Measurements from ENCODE around the gene NXNL2.
A peak's percentile ranks its signal among the peaks of the same experiment; 100 is the strongest.

The NXNL2 gene

GRCh38 chr9:88534456-88535225 is at the start of gene NXNL2:
TSS of gene NXNL2 (plus strand) at chr9:88535178. CDS start at chr9:88535435, 257 bp downstream.
- peak; percentile 82 for DNase-seq (ENCODE audit: low spot score)

- no peak for DNase-seq (ENCODE audit: low spot score)
Measured at GRCh38 chr9:88488166-88488565, 46.8 kb upstream of the NXNL2 start.

DNA sequence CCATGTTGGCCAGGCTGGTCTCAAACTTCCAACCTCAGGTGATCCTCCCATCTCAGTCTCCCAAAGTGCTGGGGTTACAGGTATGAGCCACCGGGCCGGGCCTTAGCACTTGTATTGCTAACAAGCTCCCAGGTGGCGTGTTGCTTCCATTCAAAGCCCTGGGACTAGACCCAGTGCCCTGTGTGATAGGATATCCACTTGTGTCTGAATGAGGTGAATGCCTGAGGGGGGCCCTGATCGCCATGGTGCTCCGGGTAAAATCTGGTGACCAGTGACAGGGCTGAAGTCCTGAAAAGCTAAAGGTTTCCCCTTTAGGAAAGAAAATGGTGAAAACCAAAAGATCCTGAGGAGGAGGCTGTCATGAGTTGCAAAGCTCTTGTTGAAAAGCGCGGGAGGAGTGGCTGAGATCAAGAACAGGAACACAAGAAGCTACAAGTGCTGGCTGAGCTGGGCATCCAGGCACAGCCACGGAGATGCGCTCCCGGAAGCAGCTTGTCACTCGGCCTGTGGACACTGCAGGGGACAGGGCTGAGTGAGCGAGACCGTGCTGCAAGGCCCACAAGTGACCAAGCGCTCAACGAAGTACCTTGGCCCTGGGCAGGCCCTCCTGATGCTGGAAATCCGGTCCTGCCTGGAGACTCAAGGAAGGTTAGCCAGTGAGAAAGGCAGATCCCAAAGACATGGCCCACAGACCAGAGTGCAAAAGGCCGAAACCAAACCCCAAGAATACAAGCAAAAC is 39.8 kb upstream of the NXNL2 start:
- DNase-seq (ENCODE audit: low spot score): no peak

- no peak for DNase-seq (ENCODE audit: low spot score)
Measured at GRCh38 chr9:88497224-88497623, 37.8 kb upstream of the NXNL2 start.

- no peak for DNase-seq (ENCODE audit: low spot score)
Measured at GRCh38 chr9:88498880-88499279, 36.1 kb upstream of the NXNL2 start.

- no peak for DNase-seq (ENCODE audit: low spot score)
Measured at GRCh38 chr9:88501086-88501485, 33.9 kb upstream of the NXNL2 start.

GRCh38 chr9:88502552-88503034 is 32.4 kb upstream of the NXNL2 start:
- DNase-seq (ENCODE audit: low spot score): no peak

GRCh38 chr9:88503081-88503844 is 31.7 kb upstream of the NXNL2 start:
- no peak for DNase-seq (ENCODE audit: low spot score)

DNA sequence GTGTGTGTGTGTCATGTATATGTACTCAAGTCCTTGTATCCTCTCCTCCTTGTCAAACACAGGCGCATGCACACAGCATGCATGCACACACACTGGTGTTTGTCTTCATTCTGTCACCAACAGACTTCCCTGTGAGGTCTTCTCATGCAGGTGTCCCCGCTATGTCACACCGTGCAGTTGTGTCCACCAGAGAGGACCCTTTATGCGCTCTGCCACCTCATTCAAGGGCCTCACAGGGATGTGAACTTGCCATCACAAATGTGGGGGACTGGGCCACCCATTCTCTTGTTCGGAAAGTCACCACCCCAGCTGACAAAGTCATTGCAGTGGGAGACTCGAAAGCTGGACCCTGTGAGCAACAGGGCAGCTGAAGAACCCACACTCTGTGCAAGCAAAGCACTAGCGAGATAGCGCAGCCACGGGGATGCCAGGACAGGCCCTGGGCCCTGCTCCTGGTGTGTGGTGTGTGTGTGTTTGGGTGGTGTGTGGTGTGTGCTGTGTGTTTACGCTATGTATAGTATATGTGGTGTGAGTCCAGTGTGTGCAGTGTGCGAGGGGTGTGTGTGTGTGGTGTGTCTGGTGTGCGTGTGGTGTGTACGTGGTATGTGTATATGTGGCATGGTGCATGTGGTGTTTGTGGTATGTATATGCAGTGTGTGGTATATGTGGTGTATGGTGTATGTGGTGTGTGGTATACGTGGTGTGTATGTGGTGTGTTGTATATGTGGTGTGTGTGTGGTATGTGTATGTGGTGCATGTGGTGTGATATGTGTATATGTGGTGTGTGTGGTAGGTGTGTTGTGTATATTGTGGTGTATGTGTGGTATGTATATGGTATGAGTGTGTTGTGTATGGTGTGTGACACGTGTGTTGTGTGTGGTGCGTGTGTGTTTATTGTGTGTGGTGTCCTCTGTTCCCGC is 30.9 kb upstream of the NXNL2 start:
- DNase-seq (ENCODE audit: low spot score): no peak

GRCh38 chr9:88508326-88508725 is 26.7 kb upstream of the NXNL2 start:
- no peak for DNase-seq (ENCODE audit: low spot score)

DNA sequence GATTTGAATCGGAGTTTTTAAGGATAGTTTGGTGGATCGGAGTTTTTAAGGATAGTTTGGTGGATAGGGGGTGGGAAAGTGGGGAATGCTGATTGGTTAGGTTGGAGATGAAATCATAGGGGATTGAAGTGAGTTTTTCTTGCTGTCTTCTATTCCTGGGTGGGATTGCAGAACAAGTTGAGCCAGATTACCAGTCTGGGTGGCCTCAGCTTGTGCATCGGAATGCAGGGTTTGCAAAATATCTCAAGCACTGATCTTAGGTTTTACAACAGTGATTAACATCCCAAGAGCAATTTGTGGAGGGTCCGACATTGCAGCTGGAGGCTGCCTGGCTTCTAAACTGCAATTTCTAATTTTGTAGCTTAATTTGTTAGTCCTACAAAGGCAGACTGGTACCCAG is 23.1 kb upstream of the NXNL2 start:
- no peak for DNase-seq (ENCODE audit: low spot score)

GRCh38 chr9:88514247-88514646 is 20.7 kb upstream of the NXNL2 start:
- no peak for DNase-seq (ENCODE audit: low spot score)

- no peak for DNase-seq (ENCODE audit: low spot score)
Measured at GRCh38 chr9:88521308-88521707, 13.7 kb upstream of the NXNL2 start.

- DNase-seq (ENCODE audit: low spot score): no peak
Measured at GRCh38 chr9:88522360-88522759, 12.6 kb upstream of the NXNL2 start.

GRCh38 chr9:88523056-88523455 is 11.9 kb upstream of the NXNL2 start:
- DNase-seq (ENCODE audit: low spot score): no peak

- no peak for DNase-seq (ENCODE audit: low spot score)
Measured at GRCh38 chr9:88524911-88525310, 10.1 kb upstream of the NXNL2 start.

DNA sequence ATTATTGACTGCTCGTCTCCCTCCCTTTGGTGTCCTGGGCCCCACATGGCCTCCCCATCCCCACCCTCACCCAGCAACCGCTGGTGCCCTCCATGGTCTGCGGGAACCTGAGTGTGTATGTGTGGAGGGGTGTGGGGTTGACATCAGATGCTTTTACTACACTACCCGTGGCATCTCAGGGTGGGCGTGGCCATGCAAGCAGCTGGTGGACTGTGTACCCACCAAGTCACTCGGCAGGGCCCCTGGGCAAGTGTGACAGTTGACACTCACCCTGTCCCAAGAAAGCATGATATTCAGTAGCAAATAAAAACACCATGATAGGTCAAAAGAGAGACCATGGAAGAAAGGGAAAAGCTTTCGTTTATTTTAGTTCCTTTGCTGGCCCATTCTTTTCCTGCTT is 7.4 kb upstream of the NXNL2 start:
- no peak for DNase-seq (ENCODE audit: low spot score)

GRCh38 chr9:88528080-88528790 is 6.7 kb upstream of the NXNL2 start:
- no peak for DNase-seq (ENCODE audit: low spot score)

GRCh38 chr9:88529496-88529895 is 5.5 kb upstream of the NXNL2 start:
- DNase-seq (ENCODE audit: low spot score): no peak

GRCh38 chr9:88530051-88530450 is 4.9 kb upstream of the NXNL2 start:
- DNase-seq (ENCODE audit: low spot score): no peak
